KG1 (cell line): Measurements from ENCODE around the gene CIB4.

Experiments
- DNase-seq: peaks from one replicate; lab custom pipeline; 2025; lab: John Stamatoyannopoulos, UW

CIB4 gene

GRCh38 chr2:26550276-26551015 is 90.7 kb downstream of the CIB4 start:
- DNase-seq, result no peak

GRCh38 chr2:26542676-26543505 is 98.3 kb downstream of the CIB4 start:
- DNase-seq, result no peak

- no peak for DNase-seq
Measured at GRCh38 chr2:26542194-26542455, 99.0 kb downstream of the CIB4 start.

- DNase-seq, result no peak
Measured at GRCh38 chr2:26541401-26542193, 99.6 kb downstream of the CIB4 start.

GRCh38 chr2:26540961-26541360 is 100.2 kb downstream of the CIB4 start:
- no peak for DNase-seq

GRCh38 chr2:26540306-26540705 is 100.9 kb downstream of the CIB4 start:
- DNase-seq, result no peak

GRCh38 chr2:26537826-26538475 is 103.2 kb downstream of the CIB4 start:
- DNase-seq, result no peak

GRCh38 chr2:26537069-26537825 is 103.9 kb downstream of the CIB4 start:
- DNase-seq, result no peak

- no peak for DNase-seq
Measured at GRCh38 chr2:26536371-26537068, 104.6 kb downstream of the CIB4 start.

- no peak for DNase-seq
Measured at GRCh38 chr2:26535663-26536275, 105.4 kb downstream of the CIB4 start.

GRCh38 chr2:26534865-26535662 is 106.1 kb downstream of the CIB4 start:
- no peak for DNase-seq

GRCh38 chr2:26534098-26534864 is 106.9 kb downstream of the CIB4 start:
- DNase-seq, result no peak

GRCh38 chr2:26533661-26534060 is 107.5 kb downstream of the CIB4 start:
- DNase-seq, result no peak

GRCh38 chr2:26532301-26533250 is 108.6 kb downstream of the CIB4 start:
- DNase-seq, result no peak
